Stimulated activated CD8-positive, alpha-beta memory T cell treated with anti-CD3 and anti-CD28 coated beads, Interleukin-4, amount 100 ng/mL, for 24 hours (primary cell): ENCODE data around the gene PCSK2.

Experiments used
- DNase-seq: peaks from one replicate; pipeline ENCODE4 v3.0.0-alpha.2; 2020; ENCODE audit warnings: low read depth

The PCSK2 gene

GRCh38 chr20:17481661-17482060 lies 254.8 kb downstream of the PCSK2 start:
- no peak for DNase-seq

- DNase-seq: no peak
Observed at GRCh38 chr20:17482536-17482935, 255.7 kb downstream of the PCSK2 start.

- no peak for DNase-seq
Observed at GRCh38 chr20:17485017-17485416, 258.2 kb downstream of the PCSK2 start.

GRCh38 chr20:17488916-17489600 lies 262.2 kb downstream of the PCSK2 start:
- DNase-seq: no peak

- DNase-seq: no peak
Observed at GRCh38 chr20:17490501-17490900, 263.7 kb downstream of the PCSK2 start.

GRCh38 chr20:17491041-17491440 lies 264.2 kb downstream of the PCSK2 start:
- DNase-seq: no peak

GRCh38 chr20:17491488-17491887 lies 264.6 kb downstream of the PCSK2 start:
- no peak for DNase-seq

- DNase-seq: no peak
Observed at GRCh38 chr20:17493173-17493572, 266.3 kb downstream of the PCSK2 start.

GRCh38 chr20:17494201-17494600 lies 267.4 kb downstream of the PCSK2 start:
- DNase-seq: no peak

- DNase-seq: no peak
Observed at GRCh38 chr20:17495826-17496225, 269.0 kb downstream of the PCSK2 start.

- no peak for DNase-seq
Observed at GRCh38 chr20:17497821-17498580, 271.2 kb downstream of the PCSK2 start.

- DNase-seq: no peak
Observed at GRCh38 chr20:17498641-17499040, 271.8 kb downstream of the PCSK2 start.

- no peak for DNase-seq
Observed at GRCh38 chr20:17499041-17499440, 272.2 kb downstream of the PCSK2 start.

- no peak for DNase-seq
Observed at GRCh38 chr20:17500271-17500670, 273.4 kb downstream of the PCSK2 start.

GRCh38 chr20:17500826-17501225 lies 274.0 kb downstream of the PCSK2 start:
- DNase-seq: no peak

- DNase-seq: no peak
Observed at GRCh38 chr20:17501701-17502100, 274.9 kb downstream of the PCSK2 start.

- no peak for DNase-seq
Observed at GRCh38 chr20:17502105-17502504, 275.3 kb downstream of the PCSK2 start.

- no peak for DNase-seq
Observed at GRCh38 chr20:17503301-17504065, 276.6 kb downstream of the PCSK2 start.

- DNase-seq: no peak
Observed at GRCh38 chr20:17504066-17504897, 277.4 kb downstream of the PCSK2 start.

- DNase-seq: peak; percentile 22
Observed at GRCh38 chr20:17504898-17505635, 278.2 kb downstream of the PCSK2 start.
